SU-DHL-6 (cell line): Measurements from ENCODE around the gene NPFFR2.

ENCODE experiments used
- H2AFZ ChIP-seq: fragments of 200-600 bp; sonication (generic); 2 replicates; pipeline ENCODE4 v1.6.1; 2014; ENCODE audit warnings: low read depth, mild to moderate bottlenecking, moderate library complexity, mixed read lengths, antibody characterized with exemption, low read length; ENCODE audit not compliant: severe bottlenecking
- H3F3A ChIP-seq: fragments of 200-600 bp; shearing (Covaris generic); 2 replicates; pipeline ENCODE4 v1.6.0; 2016; ENCODE audit warnings: antibody characterized with exemption, mild to moderate bottlenecking; ENCODE audit not compliant: insufficient read depth
- H3K27ac ChIP-seq: fragments of 200-600 bp; sonication (generic); 2 replicates; pipeline ENCODE4 v1.5.1; 2016; ENCODE audit warnings: low read depth, mild to moderate bottlenecking, low read length, moderate library complexity, mixed read lengths
- H3K27me3 ChIP-seq: fragments of 200-600 bp; sonication (generic), shearing (Covaris generic); 2 replicates; pipeline ENCODE4 v1.6.0; 2014; ENCODE audit warnings: mild to moderate bottlenecking, low read length
- H3K36me3 ChIP-seq: fragments of 200-600 bp; sonication (generic); 2 replicates; pipeline ENCODE4 v1.6.1; 2014; ENCODE audit warnings: mild to moderate bottlenecking, low read length, mixed read lengths
- H3K4me2 ChIP-seq: fragments of 300-600, 200-600 bp; shearing (Covaris generic), sonication (generic); 2 replicates; pipeline ENCODE4 v1.6.0; 2014; ENCODE audit warnings: low read length, low read depth, mild to moderate bottlenecking; ENCODE audit not compliant: poor library complexity, severe bottlenecking
- H3K4me3 ChIP-seq: fragments of 200-600 bp; sonication (generic); 2 replicates; pipeline ENCODE4 v1.5.1; 2014; ENCODE audit warnings: antibody characterized with exemption, low read length, mild to moderate bottlenecking, mixed read lengths; ENCODE audit not compliant: insufficient read depth, poor library complexity, severe bottlenecking
- H3K79me2 ChIP-seq: fragments of 200-600 bp; sonication (generic); 2 replicates; pipeline ENCODE4 v1.6.1; 2014; ENCODE audit warnings: mild to moderate bottlenecking, low read length, moderate library complexity; ENCODE audit not compliant: insufficient read depth
- H3K9ac ChIP-seq: fragments of 200-600 bp; sonication (generic); 2 replicates; pipeline ENCODE4 v1.7.0; 2014; ENCODE audit warnings: mild to moderate bottlenecking, low read length
- H3K9me2 ChIP-seq: fragments of 200-600 bp; sonication (generic); replicated peaks from 2 replicates; pipeline ENCODE4 v1.6.1; 2014; ENCODE audit warnings: low read length; ENCODE audit not compliant: insufficient read depth
- H3K9me3 ChIP-seq: fragments of 200-600 bp; sonication (generic); 2 replicates; pipeline ENCODE4 v1.6.1; 2014; ENCODE audit warnings: low read length, mixed read lengths; ENCODE audit not compliant: insufficient read depth
- H4K20me1 ChIP-seq: fragments of 200-600 bp; sonication (generic); 2 replicates; pipeline ENCODE4 v1.6.1; 2014; ENCODE audit warnings: low read depth, mild to moderate bottlenecking, antibody characterized with exemption, low read length, moderate library complexity, mixed read lengths
- EZH2phosphoT487 ChIP-seq: fragments of 200-600 bp; sonication (generic), shearing (Covaris generic); conservative IDR thresholded peaks from 2 replicates; pipeline ENCODE4 v1.6.1; 2018; ENCODE audit warnings: mild to moderate bottlenecking, antibody characterized with exemption, low read length, moderate library complexity, mixed read lengths
- TF ChIP-seq, protein P1 (sequence below): fragments of 200-600 bp; sonication (generic); IDR thresholded peaks from one replicate; pipeline ENCODE4 v1.5.1; 2017; ENCODE audit warnings: antibody characterized with exemption, mild to moderate bottlenecking, low read length, moderate library complexity; ENCODE audit not compliant: insufficient read depth, poor library complexity, severe bottlenecking

Gene NPFFR2

DNA sequence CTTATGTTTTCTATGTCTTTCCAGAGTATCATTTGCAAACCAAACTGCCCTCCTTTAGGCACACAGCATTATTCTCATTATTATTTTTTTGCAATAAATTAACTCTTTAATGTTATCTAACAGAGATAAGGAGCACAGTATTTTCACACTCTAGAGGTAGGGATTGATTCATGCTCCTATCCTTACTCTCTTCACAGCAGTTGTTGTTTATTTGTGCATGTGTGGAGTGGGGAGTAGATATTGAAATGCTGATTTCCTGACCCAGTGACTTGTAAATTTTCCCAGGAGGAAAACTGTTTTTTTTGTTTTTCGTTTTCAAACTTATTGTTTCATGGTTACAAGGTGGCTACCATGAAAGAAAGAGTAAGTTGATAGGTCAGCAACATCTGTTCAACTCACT, 140.0 kb downstream of the NPFFR2 start:
- H3K9me3 ChIP-seq: no peaks in the 10 kb centered on the region
- H3F3A ChIP-seq: no peaks in the 10 kb centered on the region
- H4K20me1 ChIP-seq: no peaks in the 10 kb centered on the region
- H3K9me2 ChIP-seq: no peaks in the 10 kb centered on the region
- no peaks in the 10 kb centered on the region for H3K79me2 ChIP-seq
- no peak overlapping the region for H2AFZ ChIP-seq
- H3K4me3 ChIP-seq: no peak overlapping the region
- H3K36me3 ChIP-seq: no peaks in the 10 kb centered on the region
- H3K9ac ChIP-seq: no peak overlapping the region
- no peak overlapping the region for H3K4me2 ChIP-seq
- H3K27me3 ChIP-seq: no peaks in the 10 kb centered on the region
- H3K27ac ChIP-seq: no peak overlapping the region
- no peak for TF ChIP-seq EZH2phosphoT487
- TF ChIP-seq, protein P1, sequence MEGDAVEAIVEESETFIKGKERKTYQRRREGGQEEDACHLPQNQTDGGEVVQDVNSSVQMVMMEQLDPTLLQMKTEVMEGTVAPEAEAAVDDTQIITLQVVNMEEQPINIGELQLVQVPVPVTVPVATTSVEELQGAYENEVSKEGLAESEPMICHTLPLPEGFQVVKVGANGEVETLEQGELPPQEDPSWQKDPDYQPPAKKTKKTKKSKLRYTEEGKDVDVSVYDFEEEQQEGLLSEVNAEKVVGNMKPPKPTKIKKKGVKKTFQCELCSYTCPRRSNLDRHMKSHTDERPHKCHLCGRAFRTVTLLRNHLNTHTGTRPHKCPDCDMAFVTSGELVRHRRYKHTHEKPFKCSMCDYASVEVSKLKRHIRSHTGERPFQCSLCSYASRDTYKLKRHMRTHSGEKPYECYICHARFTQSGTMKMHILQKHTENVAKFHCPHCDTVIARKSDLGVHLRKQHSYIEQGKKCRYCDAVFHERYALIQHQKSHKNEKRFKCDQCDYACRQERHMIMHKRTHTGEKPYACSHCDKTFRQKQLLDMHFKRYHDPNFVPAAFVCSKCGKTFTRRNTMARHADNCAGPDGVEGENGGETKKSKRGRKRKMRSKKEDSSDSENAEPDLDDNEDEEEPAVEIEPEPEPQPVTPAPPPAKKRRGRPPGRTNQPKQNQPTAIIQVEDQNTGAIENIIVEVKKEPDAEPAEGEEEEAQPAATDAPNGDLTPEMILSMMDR: no peak

- H3K79me2 ChIP-seq: no peaks in the 10 kb centered on the region
- H3K27ac ChIP-seq: no peak overlapping the region
- no peaks in the 10 kb centered on the region for H3K27me3 ChIP-seq
- H3K36me3 ChIP-seq: no peaks in the 10 kb centered on the region
- H3K9ac ChIP-seq: no peak overlapping the region
- H3K9me3 ChIP-seq: no peaks in the 10 kb centered on the region
- no peak overlapping the region for H3K4me3 ChIP-seq
- H3K4me2 ChIP-seq: no peak overlapping the region
- no peaks in the 10 kb centered on the region for H3K9me2 ChIP-seq
- TF ChIP-seq EZH2phosphoT487: no peak
- TF ChIP-seq, protein P1: no peak
- H2AFZ ChIP-seq: no peak overlapping the region
- H4K20me1 ChIP-seq: no peaks in the 10 kb centered on the region
- H3F3A ChIP-seq: no peaks in the 10 kb centered on the region
Observed at GRCh38 chr4:72179342-72179741, 147.5 kb downstream of the NPFFR2 start.

DNA sequence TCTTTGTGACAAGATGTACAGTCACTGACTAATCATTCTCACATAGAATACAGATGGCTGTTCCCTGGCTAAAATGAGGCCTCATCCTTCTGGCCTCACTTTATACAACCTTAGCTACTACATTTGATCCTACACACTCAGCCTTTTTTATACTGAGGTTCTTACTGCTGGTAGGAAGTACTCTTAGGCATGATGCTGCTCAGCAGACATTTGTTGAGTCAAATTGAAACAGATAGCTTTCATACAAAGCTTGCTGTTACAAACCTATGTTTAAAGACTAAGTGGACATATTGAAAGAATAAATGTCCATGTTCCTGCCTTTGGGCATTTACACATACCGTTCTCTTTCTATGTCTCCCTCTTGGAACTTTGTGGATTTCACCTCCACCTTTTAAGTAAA, 154.9 kb downstream of the NPFFR2 start:
- no peak for TF ChIP-seq EZH2phosphoT487
- TF ChIP-seq, protein P1: no peak
- H3K9me2 ChIP-seq: no peaks in the 10 kb centered on the region
- H2AFZ ChIP-seq: no peak overlapping the region
- H4K20me1 ChIP-seq: no peaks in the 10 kb centered on the region
- H3K27ac ChIP-seq: no peak overlapping the region
- H3K4me2 ChIP-seq: no peak overlapping the region
- no peak overlapping the region for H3K4me3 ChIP-seq
- no peaks in the 10 kb centered on the region for H3K9me3 ChIP-seq
- no peaks in the 10 kb centered on the region for H3K27me3 ChIP-seq
- H3K79me2 ChIP-seq: no peaks in the 10 kb centered on the region
- no peaks in the 10 kb centered on the region for H3F3A ChIP-seq
- H3K36me3 ChIP-seq: no peaks in the 10 kb centered on the region
- no peak overlapping the region for H3K9ac ChIP-seq
